ENCODE data around the gene TEN1. TPM values are rescaled to one million over a fixed set of nuclear protein-coding genes. Genes with fewer than 3 reads are reported as not detected.
A peak's percentile ranks its signal among the peaks of the same experiment; 100 is the strongest.

TEN1 gene
- total RNA-seq, 4 donors from 2014 or later: 20.0 to 43.6 (median 26.9) TPM

DNA sequence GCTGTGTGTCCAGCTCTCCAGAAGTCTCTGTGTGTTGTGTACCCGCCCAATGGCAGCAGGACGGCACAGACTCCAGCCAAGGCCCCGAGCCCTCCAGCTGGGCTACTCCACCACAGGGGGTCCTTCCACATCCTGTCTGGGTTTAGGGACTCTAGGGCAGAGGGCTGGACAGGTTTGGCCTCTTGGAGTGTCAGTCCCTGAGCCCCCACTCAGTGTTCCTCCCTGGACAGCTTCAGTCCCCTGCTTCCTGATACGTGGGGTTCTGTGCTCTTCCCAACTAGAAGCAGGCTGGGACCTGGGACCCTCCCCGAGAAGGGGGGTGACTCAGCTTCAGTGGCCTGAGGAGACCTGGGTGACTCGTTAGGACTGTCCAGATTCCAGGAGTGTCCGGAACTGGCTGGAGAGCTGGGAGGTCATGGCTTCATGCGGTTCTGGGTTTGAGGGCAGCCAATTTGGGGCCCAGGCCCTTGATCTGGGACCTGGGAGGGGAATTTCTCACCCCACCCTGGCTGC, 25.8 kb downstream of the TEN1 start:
- WGBS: 74% methylated on average over 8 of the region's 8 CpGs
- H3K36me3 ChIP-seq: peaks cover 52% of the 10 kb centered on the region
- H3K4me1 ChIP-seq: peaks cover 17% of the 10 kb centered on the region
- H3K4me3 ChIP-seq: no peak overlapping the region
- H3K9me3 ChIP-seq: no peaks in the 10 kb centered on the region
- no peak for TF ChIP-seq POLR2A (IDR thresholded peaks at IDR 0.05)
- TF ChIP-seq CTCF (IDR thresholded peaks at IDR 0.05): no peak
- TF ChIP-seq EP300 (IDR thresholded peaks at IDR 0.05): no peak
- no peak for DNase-seq (ENCODE audit: low spot score in 2 of 2)
- H3K27me3 ChIP-seq: no peaks in the 10 kb centered on the region
- peak overlapping the region; percentile 11 for H3K27ac ChIP-seq

- TF ChIP-seq CTCF (IDR thresholded peaks at IDR 0.05) (peak; percentile 53 to 60), POLR2A (IDR thresholded peaks at IDR 0.05) (no peak), POLR2AphosphoS5 (IDR thresholded peaks at IDR 0.05) (no peak), EP300 (IDR thresholded peaks at IDR 0.05) (no peak)
- 50% methylated on average over 16 of the region's 16 CpGs for WGBS
- Histone ChIP-seq H3K4me1 (peaks cover 10% of the 10 kb centered on the region), H3K36me3 (peaks cover 58% of the 10 kb centered on the region), H3K4me3 (no peak overlapping the region), H3K27me3 (no peaks in the 10 kb centered on the region), H3K27ac (peak overlapping the region; percentile 11), H3K9me3 (no peaks in the 10 kb centered on the region)
- DNase-seq (ENCODE audit: low spot score in 2 of 2): peak; percentile 88 to 89
Measured at GRCh38 chr17:76005263-76006149, 26.5 kb downstream of the TEN1 start.

- no peak for DNase-seq (ENCODE audit: low spot score in 2 of 2)
- no peak overlapping the region for H3K27ac ChIP-seq
- no peaks in the 10 kb centered on the region for H3K4me1 ChIP-seq
- H3K4me3 ChIP-seq: no peak overlapping the region
- H3K9me3 ChIP-seq: no peaks in the 10 kb centered on the region
- no peak for TF ChIP-seq POLR2A (IDR thresholded peaks at IDR 0.05)
- no peak for TF ChIP-seq POLR2AphosphoS5 (IDR thresholded peaks at IDR 0.05)
- TF ChIP-seq CTCF (IDR thresholded peaks at IDR 0.05): no peak
- TF ChIP-seq EP300 (IDR thresholded peaks at IDR 0.05): no peak
- H3K36me3 ChIP-seq: peaks cover 63% of the 10 kb centered on the region
- no peaks in the 10 kb centered on the region for H3K27me3 ChIP-seq
- 90% methylated on average over 23 of the region's 39 CpGs for WGBS
Measured at GRCh38 chr17:76007131-76007849, 28.2 kb downstream of the TEN1 start.

DNA sequence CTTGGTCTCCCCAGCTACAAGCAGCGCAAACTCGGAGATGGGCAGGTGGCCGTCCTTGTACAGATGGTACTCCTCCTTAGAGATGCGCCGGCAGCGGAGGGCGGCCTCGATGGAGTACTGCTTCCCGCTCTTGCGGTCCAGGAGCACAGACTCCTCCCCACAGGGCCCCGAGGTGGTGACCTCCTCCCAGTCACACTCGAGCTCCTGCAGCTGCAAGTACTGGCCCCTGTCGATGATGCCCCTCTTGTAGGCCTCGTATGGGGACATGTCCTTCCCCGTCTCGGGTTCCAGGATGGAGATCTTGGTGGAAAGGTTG, 28.8 kb downstream of the TEN1 start:
- no peaks in the 10 kb centered on the region for H3K27me3 ChIP-seq
- H3K4me3 ChIP-seq: no peak overlapping the region
- no peak for DNase-seq (ENCODE audit: low spot score in 2 of 2)
- H3K27ac ChIP-seq: no peak overlapping the region
- H3K4me1 ChIP-seq: no peaks in the 10 kb centered on the region
- peaks cover 60% of the 10 kb centered on the region for H3K36me3 ChIP-seq
- TF ChIP-seq CTCF (IDR thresholded peaks at IDR 0.05) (no peak), POLR2A (IDR thresholded peaks at IDR 0.05) (no peak), POLR2AphosphoS5 (IDR thresholded peaks at IDR 0.05) (no peak), EP300 (IDR thresholded peaks at IDR 0.05) (no peak)
- H3K9me3 ChIP-seq: no peaks in the 10 kb centered on the region
- WGBS: 89% methylated on average over 15 of the region's 16 CpGs

GRCh38 chr17:76008208-76008607, 29.2 kb downstream of the TEN1 start:
- H3K4me1 ChIP-seq: no peaks in the 10 kb centered on the region
- H3K27me3 ChIP-seq: no peaks in the 10 kb centered on the region
- TF ChIP-seq POLR2AphosphoS5 (IDR thresholded peaks at IDR 0.05): no peak
- TF ChIP-seq EP300 (IDR thresholded peaks at IDR 0.05): no peak
- TF ChIP-seq POLR2A (IDR thresholded peaks at IDR 0.05): no peak
- TF ChIP-seq CTCF (IDR thresholded peaks at IDR 0.05): no peak
- no peak overlapping the region for H3K27ac ChIP-seq
- no peak overlapping the region for H3K4me3 ChIP-seq
- peaks cover 60% of the 10 kb centered on the region for H3K36me3 ChIP-seq
- 96% methylated on average over 35 of the region's 36 CpGs for WGBS
- H3K9me3 ChIP-seq: no peaks in the 10 kb centered on the region
- no peak for DNase-seq (ENCODE audit: low spot score in 2 of 2)
